HepG2 (cell line): ENCODE results near the gene BID. TPM values are rescaled to one million over a fixed set of nuclear protein-coding genes. Genes with fewer than 3 reads are reported as not detected.

Experiments
- CENPT ChIP-seq: sonication (generic); formaldehyde crosslinking; IDR thresholded peaks from 2 replicates; pipeline ENCODE4 v1.8.0; 2022; ENCODE audit warnings: low read depth, mild to moderate bottlenecking, moderate library complexity, missing genetic modification reagents
- GATAD1 ChIP-seq: IDR thresholded peaks from 2 replicates; pipeline ENCODE4 v1.6.1; 2016; ENCODE audit warnings: missing genetic modification reagents, missing compliant biosample characterization
- HIVEP1 ChIP-seq: sonication (generic); formaldehyde crosslinking; IDR thresholded peaks from 2 replicates; pipeline ENCODE4 v1.4.0; 2020; ENCODE audit warnings: mild to moderate bottlenecking, missing genetic modification reagents
- ZKSCAN5 ChIP-seq: sonication (generic); formaldehyde crosslinking; IDR thresholded peaks from 2 replicates; pipeline ENCODE4 v1.5.1; 2020; ENCODE audit warnings: mild to moderate bottlenecking, missing genetic modification reagents
- ZMYM2 ChIP-seq: sonication (generic); formaldehyde crosslinking; IDR thresholded peaks from 2 replicates; pipeline ENCODE4 v1.8.0; 2022; ENCODE audit warnings: mild to moderate bottlenecking, missing genetic modification reagents
- ZNF124 ChIP-seq: sonication (generic); formaldehyde crosslinking; IDR thresholded peaks from 2 replicates; pipeline ENCODE4 v1.4.0; 2020; ENCODE audit warnings: missing genetic modification reagents
- ZNF136 ChIP-seq: sonication (generic); formaldehyde crosslinking; IDR thresholded peaks from 2 replicates; pipeline ENCODE4 v1.8.1; 2022; ENCODE audit warnings: low read depth, mild to moderate bottlenecking, moderate library complexity, missing genetic modification reagents
- ZNF839 ChIP-seq: sonication (generic); formaldehyde crosslinking; IDR thresholded peaks from 2 replicates; pipeline ENCODE4 v1.4.0; 2020; ENCODE audit warnings: missing genetic modification reagents, mild to moderate bottlenecking, borderline replicate concordance
- ZNF879 ChIP-seq: sonication (generic); formaldehyde crosslinking; IDR thresholded peaks from 2 replicates; pipeline ENCODE4 v1.8.1; 2023; ENCODE audit warnings: missing genetic modification reagents
- polyA plus RNA-seq, 8 experiments: library from polyadenylated mRNA; depleted of rRNA in 3 of 8; stranded (reverse) in 7 of 8; unstranded in 1 of 8; fragments of >200 nt; fragmentation: Illumina TruSeq in 4 of 8; extraction: Trizol in 4 of 8; gene quantifications; 2 replicates each; pipeline versions ENCODE4 v1.2.1 to v1.2.3, GENCODE V29; 2011 to 2016; ENCODE audit warnings: low read depth in 4 of 8, missing spikeins in 1 of 8, mixed read lengths in 1 of 8; ENCODE audit not compliant: insufficient read depth in 1 of 8
- total RNA-seq, 5 experiments: library from RNA; depleted of rRNA; stranded (reverse); fragments of >200 nt; fragmentation: Illumina TruSeq; extraction: Trizol; gene quantifications; 2 replicates each; pipeline ENCODE4 v1.2.3, GENCODE V29; 2016; ENCODE audit warnings: low read depth in 1 of 5
- TF ChIP-seq, protein P1 (sequence below): sonication (generic); formaldehyde crosslinking; IDR thresholded peaks from 2 replicates; pipeline ENCODE4 v1.5.1; 2020; ENCODE audit warnings: mild to moderate bottlenecking, missing genetic modification reagents, borderline replicate concordance
- TF ChIP-seq, protein P2 (sequence below): IDR thresholded peaks from 2 replicates; pipeline ENCODE4 v1.4.0; 2020; ENCODE audit warnings: mild to moderate bottlenecking, missing genetic modification reagents
- TF ChIP-seq, protein P3 (sequence below): sonication (generic); formaldehyde crosslinking; IDR thresholded peaks from 2 replicates; pipeline ENCODE4 v1.5.1; 2020; ENCODE audit warnings: missing genetic modification reagents, mild to moderate bottlenecking, borderline replicate concordance
- TF ChIP-seq, protein P4 (sequence below): sonication (generic); formaldehyde crosslinking; IDR thresholded peaks from 2 replicates; pipeline ENCODE4 v1.9.0; 2022; ENCODE audit warnings: missing genetic modification reagents, mild to moderate bottlenecking, borderline replicate concordance
- TF ChIP-seq, protein P5 (sequence below): sonication (generic); formaldehyde crosslinking; IDR thresholded peaks from 2 replicates; pipeline ENCODE4 v1.4.0; 2020; ENCODE audit warnings: missing genetic modification reagents, borderline replicate concordance
- TF ChIP-seq, protein P6 (sequence below): sonication (generic); formaldehyde crosslinking; IDR thresholded peaks from 2 replicates; pipeline ENCODE4 v1.8.0; 2022; ENCODE audit warnings: mild to moderate bottlenecking, missing genetic modification reagents, moderate library complexity
- TF ChIP-seq, protein P7 (sequence below): sonication (generic); formaldehyde crosslinking; IDR thresholded peaks from 2 replicates; pipeline ENCODE4 v1.5.0; 2020; ENCODE audit warnings: mild to moderate bottlenecking, missing genetic modification reagents

The BID gene
- total and polyA plus RNA-seq, 2 of the 13 experiments (the other 11 are each of a cell fraction or from before 2014, with no cell fraction given), result 35.3 to 51.7 TPM

DNA sequence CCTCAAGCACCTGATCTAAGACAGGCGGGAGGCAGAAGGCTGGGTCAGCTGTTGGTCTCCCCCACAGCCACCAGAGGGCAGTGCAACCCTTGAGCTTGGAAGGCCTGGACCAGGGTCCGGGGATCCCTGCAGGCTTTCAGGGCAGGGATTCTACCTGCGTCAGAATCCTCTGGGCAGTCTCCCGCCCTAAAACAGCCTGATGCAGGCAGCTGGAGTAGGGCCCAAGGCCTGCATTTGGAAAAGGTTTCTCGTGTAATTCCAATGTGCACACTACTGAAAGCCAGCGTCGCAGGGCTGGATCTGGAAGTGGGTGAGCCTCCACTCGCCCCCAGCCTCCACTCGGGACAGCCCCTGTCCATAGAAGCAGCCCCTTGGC lies 31.8 kb downstream of the BID start (continued):
- TF ChIP-seq, protein P1, sequence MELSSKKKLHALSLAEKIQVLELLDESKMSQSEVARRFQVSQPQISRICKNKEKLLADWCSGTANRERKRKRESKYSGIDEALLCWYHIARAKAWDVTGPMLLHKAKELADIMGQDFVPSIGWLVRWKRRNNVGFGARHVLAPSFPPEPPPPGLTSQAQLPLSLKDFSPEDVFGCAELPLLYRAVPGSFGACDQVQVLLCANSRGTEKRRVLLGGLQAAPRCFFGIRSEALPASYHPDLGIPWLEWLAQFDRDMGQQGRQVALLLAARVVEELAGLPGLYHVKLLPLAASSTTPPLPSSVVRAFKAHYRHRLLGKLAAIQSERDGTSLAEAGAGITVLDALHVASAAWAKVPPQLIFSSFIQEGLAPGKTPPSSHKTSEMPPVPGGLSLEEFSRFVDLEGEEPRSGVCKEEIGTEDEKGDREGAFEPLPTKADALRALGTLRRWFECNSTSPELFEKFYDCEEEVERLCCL (CRISPR knock-in tag), result no peak
- TF ChIP-seq ZNF839 (CRISPR knock-in tag) (0 out of 2 replicates have a peak, but pooled peaks have one; percentile 13), ZMYM2 (CRISPR knock-in tag) (no peak), CENPT (CRISPR knock-in tag) (no peak), ZNF136 (CRISPR knock-in tag) (no peak), ZNF124 (CRISPR knock-in tag) (no peak), HIVEP1 (CRISPR knock-in tag) (no peak), ZKSCAN5 (CRISPR knock-in tag) (no peak), GATAD1 (CRISPR knock-in tag) (no peak), ZNF879 (no peak)
- TF ChIP-seq, protein P2, sequence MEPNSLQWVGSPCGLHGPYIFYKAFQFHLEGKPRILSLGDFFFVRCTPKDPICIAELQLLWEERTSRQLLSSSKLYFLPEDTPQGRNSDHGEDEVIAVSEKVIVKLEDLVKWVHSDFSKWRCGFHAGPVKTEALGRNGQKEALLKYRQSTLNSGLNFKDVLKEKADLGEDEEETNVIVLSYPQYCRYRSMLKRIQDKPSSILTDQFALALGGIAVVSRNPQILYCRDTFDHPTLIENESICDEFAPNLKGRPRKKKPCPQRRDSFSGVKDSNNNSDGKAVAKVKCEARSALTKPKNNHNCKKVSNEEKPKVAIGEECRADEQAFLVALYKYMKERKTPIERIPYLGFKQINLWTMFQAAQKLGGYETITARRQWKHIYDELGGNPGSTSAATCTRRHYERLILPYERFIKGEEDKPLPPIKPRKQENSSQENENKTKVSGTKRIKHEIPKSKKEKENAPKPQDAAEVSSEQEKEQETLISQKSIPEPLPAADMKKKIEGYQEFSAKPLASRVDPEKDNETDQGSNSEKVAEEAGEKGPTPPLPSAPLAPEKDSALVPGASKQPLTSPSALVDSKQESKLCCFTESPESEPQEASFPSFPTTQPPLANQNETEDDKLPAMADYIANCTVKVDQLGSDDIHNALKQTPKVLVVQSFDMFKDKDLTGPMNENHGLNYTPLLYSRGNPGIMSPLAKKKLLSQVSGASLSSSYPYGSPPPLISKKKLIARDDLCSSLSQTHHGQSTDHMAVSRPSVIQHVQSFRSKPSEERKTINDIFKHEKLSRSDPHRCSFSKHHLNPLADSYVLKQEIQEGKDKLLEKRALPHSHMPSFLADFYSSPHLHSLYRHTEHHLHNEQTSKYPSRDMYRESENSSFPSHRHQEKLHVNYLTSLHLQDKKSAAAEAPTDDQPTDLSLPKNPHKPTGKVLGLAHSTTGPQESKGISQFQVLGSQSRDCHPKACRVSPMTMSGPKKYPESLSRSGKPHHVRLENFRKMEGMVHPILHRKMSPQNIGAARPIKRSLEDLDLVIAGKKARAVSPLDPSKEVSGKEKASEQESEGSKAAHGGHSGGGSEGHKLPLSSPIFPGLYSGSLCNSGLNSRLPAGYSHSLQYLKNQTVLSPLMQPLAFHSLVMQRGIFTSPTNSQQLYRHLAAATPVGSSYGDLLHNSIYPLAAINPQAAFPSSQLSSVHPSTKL (CRISPR knock-in tag), result no peak
- TF ChIP-seq, protein P3, sequence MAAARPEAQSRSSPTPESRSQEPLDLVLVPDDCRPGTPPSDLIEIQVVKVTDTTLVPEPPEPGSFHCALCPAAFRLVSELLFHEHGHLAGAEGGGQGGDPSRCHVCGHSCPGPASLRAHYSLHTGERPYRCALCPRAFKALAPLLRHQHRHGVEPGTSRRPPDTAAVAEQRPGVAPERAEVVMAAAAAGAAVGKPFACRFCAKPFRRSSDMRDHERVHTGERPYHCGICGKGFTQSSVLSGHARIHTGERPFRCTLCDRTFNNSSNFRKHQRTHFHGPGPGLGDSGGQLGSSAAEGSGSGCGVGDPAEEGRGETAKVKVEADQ (CRISPR knock-in tag), result no peak
- TF ChIP-seq, protein P4, sequence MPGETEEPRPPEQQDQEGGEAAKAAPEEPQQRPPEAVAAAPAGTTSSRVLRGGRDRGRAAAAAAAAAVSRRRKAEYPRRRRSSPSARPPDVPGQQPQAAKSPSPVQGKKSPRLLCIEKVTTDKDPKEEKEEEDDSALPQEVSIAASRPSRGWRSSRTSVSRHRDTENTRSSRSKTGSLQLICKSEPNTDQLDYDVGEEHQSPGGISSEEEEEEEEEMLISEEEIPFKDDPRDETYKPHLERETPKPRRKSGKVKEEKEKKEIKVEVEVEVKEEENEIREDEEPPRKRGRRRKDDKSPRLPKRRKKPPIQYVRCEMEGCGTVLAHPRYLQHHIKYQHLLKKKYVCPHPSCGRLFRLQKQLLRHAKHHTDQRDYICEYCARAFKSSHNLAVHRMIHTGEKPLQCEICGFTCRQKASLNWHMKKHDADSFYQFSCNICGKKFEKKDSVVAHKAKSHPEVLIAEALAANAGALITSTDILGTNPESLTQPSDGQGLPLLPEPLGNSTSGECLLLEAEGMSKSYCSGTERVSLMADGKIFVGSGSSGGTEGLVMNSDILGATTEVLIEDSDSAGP, result peak; percentile 20; the same call in 1 of the 2 replicates
- TF ChIP-seq, protein P5, sequence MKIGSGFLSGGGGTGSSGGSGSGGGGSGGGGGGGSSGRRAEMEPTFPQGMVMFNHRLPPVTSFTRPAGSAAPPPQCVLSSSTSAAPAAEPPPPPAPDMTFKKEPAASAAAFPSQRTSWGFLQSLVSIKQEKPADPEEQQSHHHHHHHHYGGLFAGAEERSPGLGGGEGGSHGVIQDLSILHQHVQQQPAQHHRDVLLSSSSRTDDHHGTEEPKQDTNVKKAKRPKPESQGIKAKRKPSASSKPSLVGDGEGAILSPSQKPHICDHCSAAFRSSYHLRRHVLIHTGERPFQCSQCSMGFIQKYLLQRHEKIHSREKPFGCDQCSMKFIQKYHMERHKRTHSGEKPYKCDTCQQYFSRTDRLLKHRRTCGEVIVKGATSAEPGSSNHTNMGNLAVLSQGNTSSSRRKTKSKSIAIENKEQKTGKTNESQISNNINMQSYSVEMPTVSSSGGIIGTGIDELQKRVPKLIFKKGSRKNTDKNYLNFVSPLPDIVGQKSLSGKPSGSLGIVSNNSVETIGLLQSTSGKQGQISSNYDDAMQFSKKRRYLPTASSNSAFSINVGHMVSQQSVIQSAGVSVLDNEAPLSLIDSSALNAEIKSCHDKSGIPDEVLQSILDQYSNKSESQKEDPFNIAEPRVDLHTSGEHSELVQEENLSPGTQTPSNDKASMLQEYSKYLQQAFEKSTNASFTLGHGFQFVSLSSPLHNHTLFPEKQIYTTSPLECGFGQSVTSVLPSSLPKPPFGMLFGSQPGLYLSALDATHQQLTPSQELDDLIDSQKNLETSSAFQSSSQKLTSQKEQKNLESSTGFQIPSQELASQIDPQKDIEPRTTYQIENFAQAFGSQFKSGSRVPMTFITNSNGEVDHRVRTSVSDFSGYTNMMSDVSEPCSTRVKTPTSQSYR (CRISPR knock-in tag), result no peak
- TF ChIP-seq, protein P6, sequence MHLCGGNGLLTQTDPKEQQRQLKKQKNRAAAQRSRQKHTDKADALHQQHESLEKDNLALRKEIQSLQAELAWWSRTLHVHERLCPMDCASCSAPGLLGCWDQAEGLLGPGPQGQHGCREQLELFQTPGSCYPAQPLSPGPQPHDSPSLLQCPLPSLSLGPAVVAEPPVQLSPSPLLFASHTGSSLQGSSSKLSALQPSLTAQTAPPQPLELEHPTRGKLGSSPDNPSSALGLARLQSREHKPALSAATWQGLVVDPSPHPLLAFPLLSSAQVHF, result no peak
- TF ChIP-seq, protein P7, sequence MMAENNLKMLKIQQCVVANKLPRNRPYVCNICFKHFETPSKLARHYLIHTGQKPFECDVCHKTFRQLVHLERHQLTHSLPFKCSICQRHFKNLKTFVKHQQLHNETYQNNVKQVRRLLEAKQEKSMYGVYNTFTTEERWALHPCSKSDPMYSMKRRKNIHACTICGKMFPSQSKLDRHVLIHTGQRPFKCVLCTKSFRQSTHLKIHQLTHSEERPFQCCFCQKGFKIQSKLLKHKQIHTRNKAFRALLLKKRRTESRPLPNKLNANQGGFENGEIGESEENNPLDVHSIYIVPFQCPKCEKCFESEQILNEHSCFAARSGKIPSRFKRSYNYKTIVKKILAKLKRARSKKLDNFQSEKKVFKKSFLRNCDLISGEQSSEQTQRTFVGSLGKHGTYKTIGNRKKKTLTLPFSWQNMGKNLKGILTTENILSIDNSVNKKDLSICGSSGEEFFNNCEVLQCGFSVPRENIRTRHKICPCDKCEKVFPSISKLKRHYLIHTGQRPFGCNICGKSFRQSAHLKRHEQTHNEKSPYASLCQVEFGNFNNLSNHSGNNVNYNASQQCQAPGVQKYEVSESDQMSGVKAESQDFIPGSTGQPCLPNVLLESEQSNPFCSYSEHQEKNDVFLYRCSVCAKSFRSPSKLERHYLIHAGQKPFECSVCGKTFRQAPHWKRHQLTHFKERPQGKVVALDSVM (CRISPR knock-in tag), result 0 out of 2 replicates have a peak, but pooled peaks have one; percentile 25
